PC-3 (cell line): ENCODE data around the gene TTC31. TPM values are rescaled to one million over a fixed set of nuclear protein-coding genes. Genes with fewer than 3 reads are reported as not detected.
"Not testable (repeated sequence)": the region's sequence is repeated elsewhere in the genome, so short reads cannot be mapped to it uniquely, and the experiment has no call there.

Source experiments
- ATAC-seq: fragments of 200-7000 bp; cut with Tn5 transposase; 2 replicates; pipeline ENCODE4 v1.9.1; 2020; ENCODE audit warnings: mild to moderate bottlenecking, moderate library complexity
- BruUV-seq: library from RNA; stranded (reverse); fragments of 400-500 nt; replicated peaks from 2 replicates; lab custom pipeline; 2021; lab: Mats Ljungman, UMichigan
- CTCF ChIA-PET: fragments of 300-600 bp; sonication (Branson Sonifier 250); formaldehyde crosslinking; loops from one replicate; lab custom pipeline; 2022; ENCODE audit warnings: antibody characterized with exemption; lab: Charles Lee
- POLR2A ChIA-PET: fragments of 300-600 bp; sonication (Branson Sonifier 250); formaldehyde crosslinking; loops from one replicate; lab custom pipeline; 2022; ENCODE audit warnings: antibody characterized with exemption; ENCODE audit not compliant: unreplicated experiment; lab: Charles Lee
- DNase-seq: peaks from one replicate; pipeline ENCODE4 v3.0.0-alpha.2; 2015
- H2AFZ ChIP-seq: fragments of 300-600 bp; sonication (generic); 2 replicates; pipeline ENCODE4 v1.6.0; 2016; ENCODE audit warnings: antibody characterized with exemption, low read length
- H3F3A ChIP-seq: fragments of 300-600 bp; sonication (generic); one replicate; pipeline ENCODE4 v1.6.0; 2017; ENCODE audit warnings: antibody characterized with exemption, low read length, control low read depth, mild to moderate bottlenecking; ENCODE audit not compliant: unreplicated experiment
- H3K27ac ChIP-seq: fragments of 300-600 bp; sonication (generic); 2 replicates; pipeline ENCODE4 v1.5.1; 2016; ENCODE audit warnings: mild to moderate bottlenecking, low read length
- H3K27me3 ChIP-seq: fragments of 300-600 bp; sonication (generic); 2 replicates; pipeline ENCODE4 v1.6.1; 2016; ENCODE audit warnings: low read length, mixed read lengths
- H3K36me3 ChIP-seq: fragments of 300-600 bp; sonication (generic); 2 replicates; pipeline ENCODE4 v1.6.1; 2016; ENCODE audit warnings: low read depth, mixed run types, low read length, mixed read lengths
- H3K4me1 ChIP-seq: fragments of 300-600 bp; sonication (generic); 2 replicates; pipeline ENCODE4 v1.5.1; 2016; ENCODE audit warnings: low read length; ENCODE audit not compliant: insufficient read depth
- H3K4me2 ChIP-seq: fragments of 300-600 bp; sonication (generic); 2 replicates; pipeline ENCODE4 v1.6.0; 2016; ENCODE audit warnings: low read length
- H3K4me3 ChIP-seq: fragments of 300-600 bp; sonication (generic); 2 replicates; pipeline ENCODE4 v1.5.1; 2016; ENCODE audit warnings: mild to moderate bottlenecking, low read length, mixed read lengths
- H3K79me2 ChIP-seq: fragments of 300-600 bp; sonication (generic); 2 replicates; pipeline ENCODE4 v1.6.1; 2017; ENCODE audit warnings: low read length, mixed read lengths
- H3K9ac ChIP-seq: fragments of 300-600 bp; sonication (generic); 2 replicates; pipeline ENCODE4 v1.6.0; 2016; ENCODE audit warnings: mild to moderate bottlenecking, low read length
- H3K9me2 ChIP-seq: fragments of 300-600 bp; sonication (generic); replicated peaks from 2 replicates; pipeline ENCODE4 v1.6.1; 2016; ENCODE audit warnings: mixed run types, low read length, mixed read lengths
- H3K9me3 ChIP-seq: fragments of 300-600 bp; sonication (generic); 2 replicates; pipeline ENCODE4 v1.6.1; 2016; ENCODE audit warnings: low read length, mixed read lengths
- H4K20me1 ChIP-seq: fragments of 300-600 bp; sonication (generic); 2 replicates; pipeline ENCODE4 v1.6.1; 2016; ENCODE audit warnings: low read length, mixed read lengths
- CTCF ChIP-seq: fragments of 300-600 bp; sonication (generic); conservative IDR thresholded peaks from 2 replicates; pipeline ENCODE4 v1.5.1; 2017; ENCODE audit warnings: antibody characterized with exemption, low read depth, mild to moderate bottlenecking, low read length
- EZH2 ChIP-seq: fragments of 300-600 bp; sonication (generic); IDR thresholded peaks from one replicate; pipeline ENCODE4 v1.6.1; 2017; ENCODE audit warnings: antibody characterized with exemption, mild to moderate bottlenecking, low read length; ENCODE audit not compliant: unreplicated experiment
- EZH2phosphoT487 ChIP-seq: fragments of 300-600 bp; sonication (generic); IDR thresholded peaks from 2 replicates; pipeline ENCODE4 v1.6.1; 2018; ENCODE audit warnings: mild to moderate bottlenecking, antibody characterized with exemption, low read length, borderline replicate concordance
- intact Hi-C: fragments of 100-400 bp; cut with micrococcal nuclease; formaldehyde crosslinking; loops from 2 replicates; pipeline ENCODE4 v1.9.0; 2023
- total RNA-seq: library from RNA; depleted of rRNA; stranded (reverse); fragments of >200 nt; gene quantifications from 2 replicates; pipeline ENCODE4 v1.2.3, GENCODE V29; 2014

Gene TTC31
- total RNA-seq, 1 experiment from 2014 or later, result 21.1 TPM

- intact Hi-C loops, result loop anchor here (2.0 kb wide), 1 partner anchor 20 kb away; the partner anchor contains the start of genes C2orf81 and WDR54
- Histone ChIP-seq H3K79me2 (peaks cover 55% of the 10 kb centered on the region), H3K4me3 (peak overlapping the region; percentile 73), H3K27me3 (no peaks in the 10 kb centered on the region), H2AFZ (peak overlapping the region; percentile 85), H3K27ac (peak overlapping the region; percentile 85), H3F3A (no peaks in the 10 kb centered on the region), H3K36me3 (peaks cover 11% of the 10 kb centered on the region; the same call in 1 of the 2 replicates), H3K9ac (peak overlapping the region; percentile 89), H3K9me3 (no peaks in the 10 kb centered on the region), H3K4me1 (peaks cover 34% of the 10 kb centered on the region), H3K4me2 (peak overlapping the region; percentile 98), H4K20me1 (peaks cover 23% of the 10 kb centered on the region), H3K9me2 (no peaks in the 10 kb centered on the region)
- ATAC-seq (peak; percentile 13), DNase-seq (no peak)
- TSS peak; percentile 50 for BruUV-seq
- POLR2A ChIA-PET, result interaction anchor here (1.0 kb wide), 1 partner anchor 11 kb away, joined by 12 read pairs; no protein-coding TSS in a partner anchor
- CTCF ChIA-PET, result no interaction called here
- no peak for TF ChIP-seq EZH2phosphoT487
- TF ChIP-seq CTCF, result no peak
- no peak for TF ChIP-seq EZH2
These were observed 41.7 kb upstream of the TTC31 start for GRCh38 chr2:74441170-74441689.

- intact Hi-C loops, result loop anchor here (2.0 kb wide), 1 partner anchor 21 kb away; the partner anchor contains the start of genes C2orf81 and WDR54
These were observed 41.0 kb upstream of the TTC31 start, which contains the start of gene RTKN for GRCh38 chr2:74441690-74442482. Gene RTKN, minus strand, starts transcription at chr2:74441937. Its CDS starts 121 bp downstream, at chr2:74441816.

GRCh38 chr2:74442483-74443297, 40.2 kb upstream of the TTC31 start:
- H3K9me2 ChIP-seq, CTCF ChIA-PET, H3K27me3 ChIP-seq, POLR2A ChIA-PET, ATAC-seq, BruUV-seq, H3K9me3 ChIP-seq, DNase-seq, H3F3A ChIP-seq, intact Hi-C loops, H3K36me3 ChIP-seq: not testable (repeated sequence)
- peak overlapping the region; percentile 89 for H3K9ac ChIP-seq
- H4K20me1 ChIP-seq, result peaks cover 23% of the 10 kb centered on the region
- H3K27ac ChIP-seq, result peak overlapping the region; percentile 85
- H3K4me2 ChIP-seq, result peak overlapping the region; percentile 98
- peak overlapping the region; percentile 73 for H3K4me3 ChIP-seq
- H3K4me1 ChIP-seq, result peaks cover 34% of the 10 kb centered on the region
- peak overlapping the region; percentile 85 for H2AFZ ChIP-seq
- peaks cover 40% of the 10 kb centered on the region for H3K79me2 ChIP-seq

More at GRCh38 chr2:74441690-74442482, 41.0 kb upstream of the TTC31 start, which contains the start of gene RTKN:
- peaks cover 34% of the 10 kb centered on the region for H3K4me1 ChIP-seq
- BruUV-seq, result no TSS peak
- ATAC-seq, result peak; percentile 56
- no peaks in the 10 kb centered on the region for H3F3A ChIP-seq
- peak within 1 kb of the TSS; percentile 89 for H3K9ac ChIP-seq
- peak; percentile 83 for DNase-seq
- peak; percentile 52; the same call in 1 of the 2 replicates for TF ChIP-seq EZH2phosphoT487
- no peak for TF ChIP-seq EZH2
- TF ChIP-seq CTCF, result no peak
- no peaks in the 10 kb centered on the region for H3K9me3 ChIP-seq
- no peaks in the 10 kb centered on the region for H3K27me3 ChIP-seq
- H3K79me2 ChIP-seq, result peaks cover 48% of the 10 kb centered on the region
- H3K36me3 ChIP-seq, result peaks cover 11% of the 10 kb centered on the region; the same call in 1 of the 2 replicates
- H3K9me2 ChIP-seq, result no peaks in the 10 kb centered on the region
- peak within 1 kb of the TSS; percentile 98 for H3K4me2 ChIP-seq
- CTCF ChIA-PET, result no interaction called here
- peaks cover 23% of the 10 kb centered on the region for H4K20me1 ChIP-seq
- H3K27ac ChIP-seq, result peak within 1 kb of the TSS; percentile 85
- H2AFZ ChIP-seq, result peak within 1 kb of the TSS; percentile 85
- POLR2A ChIA-PET, result no interaction called here
- H3K4me3 ChIP-seq, result peak within 1 kb of the TSS; percentile 73
